Measurements from ENCODE around the gene AHSG.
"Not testable (repeated sequence)": the region's sequence is repeated elsewhere in the genome, so short reads cannot be mapped to it uniquely, and the experiment has no call there.

AHSG gene, protein sequence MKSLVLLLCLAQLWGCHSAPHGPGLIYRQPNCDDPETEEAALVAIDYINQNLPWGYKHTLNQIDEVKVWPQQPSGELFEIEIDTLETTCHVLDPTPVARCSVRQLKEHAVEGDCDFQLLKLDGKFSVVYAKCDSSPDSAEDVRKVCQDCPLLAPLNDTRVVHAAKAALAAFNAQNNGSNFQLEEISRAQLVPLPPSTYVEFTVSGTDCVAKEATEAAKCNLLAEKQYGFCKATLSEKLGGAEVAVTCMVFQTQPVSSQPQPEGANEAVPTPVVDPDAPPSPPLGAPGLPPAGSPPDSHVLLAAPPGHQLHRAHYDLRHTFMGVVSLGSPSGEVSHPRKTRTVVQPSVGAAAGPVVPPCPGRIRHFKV

DNA sequence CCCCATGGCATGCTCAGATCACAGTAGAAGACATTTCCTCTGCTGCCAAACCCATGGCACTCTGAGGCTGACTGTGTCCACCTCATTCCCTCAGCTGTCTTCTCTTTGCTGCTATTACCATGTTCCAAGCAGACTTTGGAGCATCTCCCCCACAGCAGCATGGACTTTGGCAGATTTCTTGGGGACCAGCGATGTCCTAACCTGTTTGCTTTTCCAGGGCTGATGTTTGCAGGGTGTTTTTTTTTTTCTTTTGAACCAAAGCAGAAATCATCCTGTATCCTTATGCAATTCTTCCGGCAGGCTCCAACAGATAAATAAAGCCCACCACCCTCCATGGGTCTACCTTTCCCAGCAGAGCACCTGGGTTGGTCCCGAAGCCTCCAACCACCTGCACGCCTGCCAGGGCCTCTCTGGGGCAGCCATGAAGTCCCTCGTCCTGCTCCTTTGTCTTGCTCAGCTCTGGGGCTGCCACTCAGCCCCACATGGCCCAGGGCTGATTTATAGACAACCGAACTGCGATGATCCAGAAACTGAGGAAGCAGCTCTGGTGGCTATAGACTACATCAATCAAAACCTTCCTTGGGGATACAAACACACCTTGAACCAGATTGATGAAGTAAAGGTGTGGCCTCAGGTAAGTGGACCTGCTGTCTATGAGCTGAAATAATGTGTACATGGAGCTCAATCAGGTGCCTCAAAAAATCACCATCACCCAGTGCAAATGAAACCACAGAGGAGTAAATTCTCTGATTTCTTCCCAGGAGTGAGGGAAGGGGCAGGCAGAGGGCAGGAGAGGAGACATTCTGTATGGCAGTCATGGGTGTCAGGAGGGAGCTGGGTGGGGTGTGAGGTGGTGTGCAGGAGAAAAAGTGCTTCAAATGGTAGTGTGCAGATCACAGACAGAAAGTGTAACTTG lies at the start of gene AHSG:
AHSG (plus strand) TSS at position 340 of the 916 bp plus-strand sequence; CDS start at position 422, 82 bp downstream.
- no peak for DNase-seq (ENCODE audit: low spot score)

DNA sequence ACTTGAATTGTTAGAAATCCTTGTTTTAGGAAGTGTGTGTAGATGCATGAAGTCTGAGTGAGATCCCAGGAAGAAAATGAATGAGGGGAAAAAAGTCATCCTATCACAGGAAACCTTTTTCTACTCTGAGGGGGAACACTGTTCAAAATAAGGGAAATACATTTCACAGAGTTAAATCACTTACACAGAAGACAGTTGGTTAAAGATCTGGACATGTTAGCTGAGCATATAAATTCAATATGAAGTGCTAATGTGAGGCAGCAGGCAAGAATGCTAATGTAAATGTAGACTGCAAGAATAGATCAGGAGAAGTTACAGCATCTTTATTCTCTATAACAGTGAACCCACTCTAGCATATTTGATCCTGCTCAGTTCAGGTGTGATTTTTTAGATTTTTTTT lies 48.3 kb upstream of the AHSG start:
- no peak for DNase-seq (ENCODE audit: low spot score)

DNA sequence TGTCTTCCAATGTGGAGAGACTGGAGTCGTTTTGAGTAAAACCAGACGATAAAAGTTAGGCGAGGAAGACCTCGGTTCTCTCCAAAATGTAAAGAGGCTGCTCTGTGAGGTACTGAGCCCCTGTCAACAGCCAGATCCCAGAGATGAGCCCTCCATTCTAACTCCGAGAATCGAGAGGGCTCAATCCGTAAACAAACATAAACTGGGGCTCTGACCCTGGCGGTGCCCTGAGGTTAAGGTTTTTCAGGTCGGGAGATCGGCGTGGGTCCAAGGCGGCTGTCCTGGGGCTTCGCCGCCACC lies 46.1 kb upstream of the AHSG start:
- DNase-seq (ENCODE audit: low spot score) = no peak

GRCh38 chr3:186567072-186567921 lies 45.6 kb upstream of the AHSG start, which contains the start of gene TBCCD1:
Gene TBCCD1 (minus strand): TSS chr3:186567339. CDS start chr3:186564329, 3,010 bp downstream.
- DNase-seq (ENCODE audit: low spot score) = peak; percentile 91

DNA sequence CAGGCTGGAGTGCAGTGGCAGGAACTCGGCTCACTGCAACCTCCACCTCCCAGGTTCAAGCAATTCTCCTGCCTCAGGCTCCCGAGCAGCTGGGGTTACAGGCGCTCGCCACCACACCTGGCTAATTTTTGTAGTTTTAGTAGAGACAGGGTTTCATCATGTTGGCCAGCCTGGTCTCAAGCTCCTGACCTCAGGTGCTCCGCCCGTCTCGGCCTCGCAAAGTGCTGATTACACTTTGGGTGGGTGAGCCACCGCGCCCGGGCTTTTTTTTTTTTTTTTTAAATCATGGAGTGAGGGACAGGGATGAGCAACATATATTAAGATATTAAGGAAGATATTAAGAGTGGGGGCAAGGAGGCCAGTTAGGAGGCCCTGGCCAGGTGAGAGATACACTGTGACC lies 43.5 kb upstream of the AHSG start:
- DNase-seq (ENCODE audit: low spot score) = not testable (repeated sequence)

- no peak for DNase-seq (ENCODE audit: low spot score)
Observed at GRCh38 chr3:186569779-186570095, 43.1 kb upstream of the AHSG start.

- DNase-seq (ENCODE audit: low spot score) = peak; percentile 100
Observed at GRCh38 chr3:186570096-186570940, 42.5 kb upstream of the AHSG start, which contains the start of gene DNAJB11. Gene DNAJB11 (plus strand): TSS chr3:186570720. CDS start chr3:186570898, 178 bp downstream.

GRCh38 chr3:186570941-186571643 lies 41.8 kb upstream of the AHSG start:
- no peak for DNase-seq (ENCODE audit: low spot score)

- no peak for DNase-seq (ENCODE audit: low spot score)
Observed at GRCh38 chr3:186571644-186572013, 41.2 kb upstream of the AHSG start.

- DNase-seq (ENCODE audit: low spot score) = no peak
Observed at GRCh38 chr3:186577521-186577920, 35.3 kb upstream of the AHSG start.

DNA sequence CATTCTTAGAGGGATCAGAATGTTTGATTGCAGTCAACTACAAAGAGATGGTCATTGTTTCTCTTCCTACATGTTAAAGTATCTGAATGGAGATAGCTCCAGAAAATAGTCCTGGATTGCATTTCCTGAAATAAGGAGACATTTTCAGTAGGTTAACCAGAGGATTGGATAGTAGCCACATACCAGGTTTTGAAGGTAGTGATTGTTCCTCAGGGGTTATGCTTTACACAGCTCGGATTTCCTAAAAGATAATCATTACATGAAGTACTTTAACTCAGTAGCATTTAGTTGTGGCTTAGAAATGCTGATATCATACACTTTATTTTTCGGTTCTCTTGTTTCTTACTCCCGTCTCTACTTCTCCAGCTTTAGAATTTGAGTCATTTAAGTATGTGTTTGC lies 32.1 kb upstream of the AHSG start:
- no peak for DNase-seq (ENCODE audit: low spot score)

DNA sequence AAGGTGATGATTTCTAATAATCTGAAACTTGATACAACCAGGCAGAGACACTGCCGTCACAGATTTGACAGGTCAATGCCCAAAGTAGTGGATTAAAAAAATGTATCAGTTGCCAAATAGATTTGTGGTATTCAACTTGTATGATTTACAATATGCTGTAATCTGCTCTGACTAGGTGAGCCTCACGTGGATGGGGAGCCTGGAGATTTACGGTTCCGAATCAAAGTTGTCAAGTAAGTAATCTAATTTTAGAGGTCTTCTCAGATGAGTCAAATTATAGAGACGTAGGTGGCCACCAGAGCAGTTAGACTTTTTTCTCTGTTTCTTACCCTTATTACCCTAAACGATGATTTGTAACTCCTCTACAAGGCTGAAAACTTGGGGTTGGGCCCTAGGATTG lies 30.3 kb upstream of the AHSG start:
- no peak for DNase-seq (ENCODE audit: low spot score)

GRCh38 chr3:186583831-186584230 lies 29.0 kb upstream of the AHSG start:
- DNase-seq (ENCODE audit: low spot score) = peak; percentile 44

DNA sequence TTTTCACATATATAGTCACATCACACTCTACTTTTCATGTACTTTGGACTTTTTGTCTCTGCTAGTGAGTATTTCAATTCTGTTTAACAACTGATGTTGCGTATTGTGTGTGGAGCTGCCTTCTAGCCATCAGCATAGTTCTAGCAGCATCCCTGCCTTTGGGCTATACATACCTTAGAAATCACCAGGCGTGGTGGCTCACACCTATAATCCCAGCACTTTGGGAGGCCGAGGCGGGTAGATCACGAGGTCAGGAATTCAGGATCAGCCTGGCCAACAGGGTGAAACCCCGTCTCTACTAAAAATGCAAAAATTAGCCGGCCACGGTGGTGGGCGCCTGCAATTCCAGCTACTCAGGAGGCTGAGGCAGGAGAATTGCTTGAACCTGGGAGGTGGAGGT lies 26.6 kb upstream of the AHSG start:
- not testable (repeated sequence) for DNase-seq (ENCODE audit: low spot score)

- DNase-seq (ENCODE audit: low spot score) = no peak
Observed at GRCh38 chr3:186587183-186587582, 25.7 kb upstream of the AHSG start.

- no peak for DNase-seq (ENCODE audit: low spot score)
Observed at GRCh38 chr3:186588632-186589031, 24.2 kb upstream of the AHSG start.

DNA sequence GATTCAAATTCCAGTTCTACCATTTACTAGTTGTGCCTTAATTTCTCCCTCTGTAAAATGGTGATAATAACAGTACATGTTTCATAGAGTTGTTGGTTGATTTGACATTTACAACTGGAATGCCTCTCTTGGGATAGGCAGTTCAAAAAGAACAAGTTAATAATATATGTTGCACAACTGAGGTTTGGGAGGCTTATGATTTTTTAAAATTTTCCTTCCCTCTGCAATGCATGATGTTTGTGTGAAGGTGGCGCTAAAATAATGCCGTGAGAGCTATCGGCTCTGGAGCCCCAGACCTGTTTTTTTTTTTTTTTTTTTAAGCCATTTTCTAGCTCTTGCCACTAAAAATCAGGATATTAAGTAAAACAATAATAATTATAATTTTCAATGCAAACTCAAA lies 23.7 kb upstream of the AHSG start:
- no peak for DNase-seq (ENCODE audit: low spot score)

- no peak for DNase-seq (ENCODE audit: low spot score)
Observed at GRCh38 chr3:186589856-186590579, 22.8 kb upstream of the AHSG start.

- no peak for DNase-seq (ENCODE audit: low spot score)
Observed at GRCh38 chr3:186590580-186591295, 22.1 kb upstream of the AHSG start.

All from Ammon's horn (tissue), 1 donor.